ENCODE data around the gene SYNPO2. TPM values are rescaled to one million over a fixed set of nuclear protein-coding genes. Genes with fewer than 3 reads are reported as not detected.

The SYNPO2 gene
- total RNA-seq, 2 experiments from 2014 or later: 0.96 to 1.2 TPM

DNA sequence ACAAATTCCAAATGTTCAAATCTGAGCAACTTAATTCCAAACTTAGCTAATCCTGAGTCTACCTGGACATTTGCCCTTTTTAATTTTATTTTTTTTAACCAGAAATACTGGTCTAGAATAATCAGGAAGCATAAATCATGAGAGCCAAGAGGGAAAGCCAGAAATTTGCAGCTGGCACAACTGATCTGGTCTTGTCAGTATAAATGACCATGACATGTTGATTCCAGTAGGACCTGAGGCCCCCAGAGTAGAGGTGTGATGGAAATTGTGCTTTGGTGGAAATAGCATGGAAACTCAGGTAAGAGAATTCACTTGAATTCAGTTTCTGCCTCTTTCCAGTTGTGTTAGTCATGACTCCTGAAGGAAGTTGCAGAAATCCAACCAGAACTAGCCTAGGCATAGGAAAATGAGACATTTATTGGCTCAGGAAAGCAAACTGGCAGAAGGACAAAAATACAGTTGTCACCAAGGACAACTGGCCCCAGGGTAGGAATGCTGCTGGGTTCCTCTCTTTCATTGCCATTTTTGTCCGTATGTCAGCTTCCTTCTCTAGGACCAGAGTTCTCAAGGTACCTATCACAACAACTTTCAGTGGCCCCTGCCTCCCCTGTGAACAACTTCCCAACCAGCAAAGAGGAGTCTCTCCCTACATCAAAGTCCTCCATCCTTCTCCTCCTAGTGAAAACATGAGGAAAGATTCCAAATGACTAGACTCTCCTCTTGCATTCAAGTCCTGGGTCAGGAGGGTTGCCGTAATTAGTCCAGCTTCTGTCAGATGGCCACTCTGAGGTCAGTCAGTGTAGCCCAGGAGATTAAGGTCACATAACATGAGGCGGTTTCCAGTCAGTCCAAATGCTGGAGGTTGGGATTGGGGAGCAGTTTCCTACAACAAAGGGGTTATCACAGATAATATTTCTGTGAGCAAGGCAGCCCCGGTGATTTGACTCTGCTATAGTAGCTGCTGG, 217.7 kb downstream of the SYNPO2 start:
- POLR2A ChIA-PET: no interaction called here
- no peaks in the 10 kb centered on the region for H3K27me3 Mint-ChIP-seq
- H3K9me3 Mint-ChIP-seq: no peaks in the 10 kb centered on the region
- no peak overlapping the region for H3K27ac Mint-ChIP-seq
- DNase-seq (no peak), ATAC-seq (ENCODE audit: low read depth) (no peak)
- peaks cover 5% of the 10 kb centered on the region for H3K4me1 Mint-ChIP-seq
- H3K4me3 Mint-ChIP-seq: no peak overlapping the region
- H3K36me3 Mint-ChIP-seq: no peaks in the 10 kb centered on the region

DNA sequence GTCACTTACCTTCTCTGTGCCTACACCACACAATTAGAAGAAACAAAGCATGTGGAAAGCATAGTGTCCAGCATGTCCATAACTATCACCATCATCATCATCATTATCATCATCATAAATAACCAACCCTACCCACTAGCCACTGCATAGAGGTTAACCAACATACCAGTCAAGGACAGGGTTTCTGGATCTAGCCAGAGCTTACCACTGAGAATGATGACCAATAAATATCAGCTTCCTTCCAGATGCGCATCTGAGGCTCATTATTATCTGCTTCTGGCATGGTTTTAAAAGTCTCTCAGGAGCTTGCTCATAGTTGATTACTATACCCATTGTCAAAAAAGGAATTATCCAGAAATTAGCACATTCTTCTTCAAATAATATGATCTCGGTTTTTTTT, 221.5 kb downstream of the SYNPO2 start:
- no peaks in the 10 kb centered on the region for H3K36me3 Mint-ChIP-seq
- ATAC-seq (ENCODE audit: low read depth): no peak
- POLR2A ChIA-PET: no interaction called here

More for the DNA sequence above, 221.5 kb downstream of the SYNPO2 start:
- Mint-ChIP-seq H3K27me3 (no peaks in the 10 kb centered on the region), H3K4me3 (no peak overlapping the region), H3K9me3 (no peaks in the 10 kb centered on the region), H3K4me1 (peaks cover 8% of the 10 kb centered on the region), H3K27ac (no peak overlapping the region)
- DNase-seq: no peak

Other genes with a start within 250 kb of the SYNPO2 start
- 10 to 100 TPM; 53.1 to 55.4 TPM for gene METTL14, start 203.5 kb upstream of the SYNPO2 start, total RNA-seq
- 10 to 100 TPM; 26.2 to 28.4 TPM for gene SEC24D, start 52.7 kb upstream of the SYNPO2 start, total RNA-seq
- gene MYOZ2, start 247.0 kb downstream of the SYNPO2 start, total RNA-seq: not detected

Measured in activated naive CD8-positive, alpha-beta T cell treated with anti-CD3 and anti-CD28 coated beads, Interleukin-2, amount 10 ng/mL, durations not matched to agents 7 days and 5 days (primary cell).